GM21515 (cell line): ENCODE results near the gene ELMO2.
"Not testable (repeated sequence)": the region's sequence is repeated elsewhere in the genome, so short reads cannot be mapped to it uniquely, and the experiment has no call there.

Experiments
- ATAC-seq: cut with Tn5 transposase; IDR thresholded peaks from one replicate; pipeline ENCODE4 v1.9.1; 2021; ENCODE audit not compliant: unreplicated experiment

The ELMO2 gene

GRCh38 chr20:46407671-46407996, 1.2 kb upstream of the ELMO2 start:
- ATAC-seq = no peak

- peak; percentile 32 for ATAC-seq
Observed at GRCh38 chr20:46406986-46407670, 713 bp upstream of the ELMO2 start.

- ATAC-seq = no peak
Observed at GRCh38 chr20:46402331-46402811, 4.0 kb downstream of the ELMO2 start.

GRCh38 chr20:46401478-46401860, 4.9 kb downstream of the ELMO2 start:
- no peak for ATAC-seq

- ATAC-seq = no peak
Observed at GRCh38 chr20:46400828-46401477, 5.5 kb downstream of the ELMO2 start.

- ATAC-seq = no peak
Observed at GRCh38 chr20:46400253-46400652, 6.2 kb downstream of the ELMO2 start.

- no peak for ATAC-seq
Observed at GRCh38 chr20:46399401-46399800, 7.0 kb downstream of the ELMO2 start.

- no peak for ATAC-seq
Observed at GRCh38 chr20:46398963-46399362, 7.5 kb downstream of the ELMO2 start.

- ATAC-seq = no peak
Observed at GRCh38 chr20:46396052-46396740, 10.2 kb downstream of the ELMO2 start.

GRCh38 chr20:46394872-46395760, 11.3 kb downstream of the ELMO2 start:
- ATAC-seq = no peak

GRCh38 chr20:46393967-46394366, 12.4 kb downstream of the ELMO2 start:
- no peak for ATAC-seq

GRCh38 chr20:46388937-46389336, 17.5 kb downstream of the ELMO2 start:
- no peak for ATAC-seq

GRCh38 chr20:46388201-46388836, 18.1 kb downstream of the ELMO2 start:
- ATAC-seq = no peak

GRCh38 chr20:46387054-46387453, 19.4 kb downstream of the ELMO2 start:
- not testable (repeated sequence) for ATAC-seq

- no peak for ATAC-seq
Observed at GRCh38 chr20:46378412-46379009, 27.9 kb downstream of the ELMO2 start.

- no peak for ATAC-seq
Observed at GRCh38 chr20:46377518-46377917, 28.9 kb downstream of the ELMO2 start.

GRCh38 chr20:46376196-46376785, 30.1 kb downstream of the ELMO2 start:
- no peak for ATAC-seq

- no peak for ATAC-seq
Observed at GRCh38 chr20:46375771-46376170, 30.6 kb downstream of the ELMO2 start.

GRCh38 chr20:46374383-46374782, 32.0 kb downstream of the ELMO2 start:
- ATAC-seq = no peak

- no peak for ATAC-seq
Observed at GRCh38 chr20:46371656-46372055, 34.8 kb downstream of the ELMO2 start.
